NOMO-1 treated with DMSO at 0.1 percent for 48 hours (cell line): ENCODE results near the gene LHFPL2.
"Not testable (repeated sequence)": the region's sequence is repeated elsewhere in the genome, so short reads cannot be mapped to it uniquely, and the experiment has no call there.

Experiments
- DNase-seq: peaks from one replicate; lab custom pipeline; 2025; ENCODE audit not compliant: unreplicated experiment; lab: John Stamatoyannopoulos, UW

Gene LHFPL2

GRCh38 chr5:78621291-78621738, 27.3 kb downstream of the LHFPL2 start:
- DNase-seq: peak; percentile 80

- DNase-seq: not testable (repeated sequence)
Observed at GRCh38 chr5:78620119-78620518, 28.5 kb downstream of the LHFPL2 start.

- DNase-seq: no peak
Observed at GRCh38 chr5:78618303-78618702, 30.3 kb downstream of the LHFPL2 start.

- DNase-seq: no peak
Observed at GRCh38 chr5:78615697-78616096, 32.9 kb downstream of the LHFPL2 start.

- DNase-seq: no peak
Observed at GRCh38 chr5:78614816-78615215, 33.8 kb downstream of the LHFPL2 start.

GRCh38 chr5:78613756-78614155, 34.8 kb downstream of the LHFPL2 start:
- no peak for DNase-seq

GRCh38 chr5:78613151-78613533, 35.4 kb downstream of the LHFPL2 start:
- no peak for DNase-seq

GRCh38 chr5:78612227-78613150, 36.1 kb downstream of the LHFPL2 start:
- DNase-seq: no peak

- no peak for DNase-seq
Observed at GRCh38 chr5:78611126-78611605, 37.4 kb downstream of the LHFPL2 start.

- no peak for DNase-seq
Observed at GRCh38 chr5:78610636-78611035, 37.9 kb downstream of the LHFPL2 start.

GRCh38 chr5:78610163-78610583, 38.4 kb downstream of the LHFPL2 start:
- DNase-seq: no peak

- no peak for DNase-seq
Observed at GRCh38 chr5:78607864-78608263, 40.7 kb downstream of the LHFPL2 start.

GRCh38 chr5:78606241-78606640, 42.3 kb downstream of the LHFPL2 start:
- no peak for DNase-seq

GRCh38 chr5:78605611-78606010, 43.0 kb downstream of the LHFPL2 start:
- no peak for DNase-seq

GRCh38 chr5:78604689-78605285, 43.8 kb downstream of the LHFPL2 start:
- no peak for DNase-seq

GRCh38 chr5:78603636-78604175, 44.9 kb downstream of the LHFPL2 start:
- no peak for DNase-seq

- DNase-seq: no peak
Observed at GRCh38 chr5:78602400-78602799, 46.2 kb downstream of the LHFPL2 start.

- no peak for DNase-seq
Observed at GRCh38 chr5:78601559-78602314, 46.8 kb downstream of the LHFPL2 start.

- no peak for DNase-seq
Observed at GRCh38 chr5:78600687-78601414, 47.7 kb downstream of the LHFPL2 start.

- no peak for DNase-seq
Observed at GRCh38 chr5:78598973-78599372, 49.6 kb downstream of the LHFPL2 start.
